GM18519 (cell line): ENCODE data around the gene BLOC1S4.
"Not testable (repeated sequence)": the region's sequence is repeated elsewhere in the genome, so short reads cannot be mapped to it uniquely, and the experiment has no call there.

Experiments
- ATAC-seq: cut with Tn5 transposase; IDR thresholded peaks from one replicate; pipeline ENCODE4 v1.9.1; 2021; ENCODE audit warnings: mild to moderate bottlenecking, moderate library complexity; ENCODE audit not compliant: unreplicated experiment, low FRiP score

The BLOC1S4 gene, protein sequence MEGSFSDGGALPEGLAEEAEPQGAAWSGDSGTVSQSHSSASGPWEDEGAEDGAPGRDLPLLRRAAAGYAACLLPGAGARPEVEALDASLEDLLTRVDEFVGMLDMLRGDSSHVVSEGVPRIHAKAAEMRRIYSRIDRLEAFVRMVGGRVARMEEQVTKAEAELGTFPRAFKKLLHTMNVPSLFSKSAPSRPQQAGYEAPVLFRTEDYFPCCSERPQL

DNA sequence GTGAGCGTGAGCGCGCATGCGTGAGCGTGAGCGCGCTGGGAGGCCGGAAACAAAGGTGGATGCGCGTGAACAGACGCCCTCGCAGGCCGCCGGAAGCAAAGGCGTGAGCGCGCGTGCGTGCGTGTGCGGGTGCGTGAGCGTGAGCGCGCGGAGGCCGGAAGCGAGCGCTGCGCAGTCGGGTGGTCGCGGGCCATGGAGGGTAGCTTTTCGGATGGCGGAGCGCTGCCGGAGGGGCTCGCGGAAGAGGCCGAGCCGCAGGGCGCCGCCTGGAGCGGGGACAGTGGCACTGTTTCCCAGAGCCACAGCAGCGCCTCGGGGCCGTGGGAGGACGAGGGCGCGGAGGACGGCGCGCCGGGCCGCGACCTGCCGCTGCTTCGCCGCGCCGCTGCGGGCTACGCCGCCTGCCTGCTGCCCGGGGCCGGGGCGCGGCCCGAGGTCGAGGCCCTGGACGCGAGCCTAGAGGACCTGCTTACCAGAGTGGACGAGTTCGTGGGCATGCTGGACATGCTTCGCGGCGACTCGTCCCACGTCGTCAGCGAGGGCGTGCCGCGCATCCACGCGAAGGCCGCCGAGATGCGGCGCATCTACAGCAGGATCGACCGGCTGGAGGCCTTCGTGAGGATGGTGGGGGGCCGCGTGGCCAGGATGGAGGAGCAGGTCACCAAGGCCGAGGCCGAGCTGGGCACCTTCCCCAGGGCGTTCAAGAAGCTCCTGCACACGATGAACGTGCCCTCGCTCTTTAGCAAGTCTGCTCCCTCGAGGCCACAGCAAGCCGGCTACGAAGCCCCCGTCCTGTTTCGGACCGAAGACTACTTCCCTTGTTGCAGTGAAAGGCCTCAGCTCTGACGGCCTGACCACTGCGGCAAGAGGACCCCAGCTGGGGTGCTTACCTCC lies at the start of gene BLOC1S4:
Gene BLOC1S4 (plus strand): TSS at position 157 of the 894 bp plus-strand sequence. CDS start 36 bp downstream, at position 193.
- ATAC-seq = peak; percentile 61

DNA sequence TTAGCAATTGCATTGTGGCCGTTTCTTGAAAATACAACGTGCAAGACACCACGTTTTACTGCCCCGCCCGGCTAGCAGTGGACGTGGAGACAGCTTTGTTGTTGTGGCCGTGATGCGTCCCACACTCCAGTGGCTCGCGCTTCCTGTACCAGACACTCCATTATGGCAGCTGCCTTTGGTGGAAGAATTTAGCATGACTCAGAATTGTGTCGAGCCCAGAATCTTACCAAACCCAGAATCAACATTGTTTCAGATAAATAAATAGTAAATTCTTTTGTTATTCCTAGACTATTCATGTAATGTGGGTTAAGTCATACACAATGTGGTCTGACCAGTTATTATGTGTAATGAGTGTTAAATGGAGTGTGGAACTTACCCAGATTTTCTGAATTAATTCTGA lies 47.6 kb upstream of the BLOC1S4 start:
- ATAC-seq = no peak

DNA sequence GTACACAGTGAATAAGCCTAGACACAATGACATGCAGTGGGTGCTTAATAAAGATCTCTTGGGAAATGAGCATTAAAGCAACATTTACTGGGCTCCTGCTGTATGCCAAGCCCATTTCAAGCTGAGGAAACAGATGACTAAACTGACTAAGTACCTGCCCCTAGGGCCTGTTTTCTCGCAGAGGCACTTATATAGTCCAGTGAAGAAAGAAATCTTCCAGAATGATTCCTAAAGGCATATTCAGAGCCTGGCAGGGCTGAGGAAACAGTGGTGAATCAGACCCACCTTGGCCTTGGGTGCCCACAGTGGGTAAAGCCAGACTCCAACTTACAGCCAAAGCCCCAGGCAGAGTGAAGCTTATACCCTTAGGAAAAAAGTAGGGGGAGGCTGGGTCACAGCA lies 44.3 kb upstream of the BLOC1S4 start:
- no peak for ATAC-seq

- ATAC-seq = no peak
Measured at GRCh38 chr4:6672131-6672530, 43.8 kb upstream of the BLOC1S4 start.

- not testable (repeated sequence) for ATAC-seq
Measured at GRCh38 chr4:6672541-6673190, 43.3 kb upstream of the BLOC1S4 start.

- ATAC-seq = not testable (repeated sequence)
Measured at GRCh38 chr4:6673191-6673659, 42.7 kb upstream of the BLOC1S4 start.

- ATAC-seq = peak; percentile 48
Measured at GRCh38 chr4:6673660-6674499, 42.1 kb upstream of the BLOC1S4 start.

- ATAC-seq = peak; percentile 32
Measured at GRCh38 chr4:6674500-6675149, 41.3 kb upstream of the BLOC1S4 start.

DNA sequence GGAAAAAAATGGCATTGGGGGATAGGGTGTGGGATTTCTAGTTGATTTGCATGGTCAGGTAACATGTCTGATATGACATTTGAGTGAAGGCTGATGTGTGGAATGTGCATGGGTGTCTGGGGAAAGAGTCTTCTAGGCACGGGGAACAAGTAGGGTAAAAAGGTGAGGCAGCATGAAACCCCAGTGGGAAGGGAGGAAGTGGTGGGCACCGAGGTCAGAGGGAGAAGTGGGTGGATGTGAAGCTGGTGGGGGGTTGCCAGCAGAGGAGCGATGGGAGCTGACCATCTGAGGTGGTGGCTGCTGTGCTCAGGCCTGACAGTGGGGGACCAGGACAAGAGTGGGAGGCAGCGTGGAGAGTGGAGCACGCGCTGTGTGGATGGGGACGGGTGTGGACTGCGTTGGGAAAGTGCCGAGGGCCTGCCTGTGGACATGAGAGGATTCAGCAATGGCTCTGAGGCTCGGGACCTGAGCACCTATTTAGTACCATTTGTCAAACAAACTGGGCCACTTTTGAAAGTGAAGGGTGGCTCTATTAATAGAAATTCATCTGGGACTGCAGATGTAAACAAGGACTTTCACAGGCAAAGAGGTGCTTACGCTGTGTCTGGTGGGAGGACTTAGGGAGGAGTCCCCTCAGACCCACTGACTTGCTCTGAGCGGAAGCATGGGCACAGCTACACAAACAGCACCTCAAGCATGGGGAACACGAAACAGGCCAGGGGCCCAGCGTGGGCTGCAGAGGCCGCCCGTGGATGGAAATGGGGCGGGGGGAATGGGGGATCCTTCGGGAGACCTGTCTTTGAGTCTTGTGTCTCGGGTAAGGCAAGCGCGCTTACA lies 39.0 kb upstream of the BLOC1S4 start:
- no peak for ATAC-seq

DNA sequence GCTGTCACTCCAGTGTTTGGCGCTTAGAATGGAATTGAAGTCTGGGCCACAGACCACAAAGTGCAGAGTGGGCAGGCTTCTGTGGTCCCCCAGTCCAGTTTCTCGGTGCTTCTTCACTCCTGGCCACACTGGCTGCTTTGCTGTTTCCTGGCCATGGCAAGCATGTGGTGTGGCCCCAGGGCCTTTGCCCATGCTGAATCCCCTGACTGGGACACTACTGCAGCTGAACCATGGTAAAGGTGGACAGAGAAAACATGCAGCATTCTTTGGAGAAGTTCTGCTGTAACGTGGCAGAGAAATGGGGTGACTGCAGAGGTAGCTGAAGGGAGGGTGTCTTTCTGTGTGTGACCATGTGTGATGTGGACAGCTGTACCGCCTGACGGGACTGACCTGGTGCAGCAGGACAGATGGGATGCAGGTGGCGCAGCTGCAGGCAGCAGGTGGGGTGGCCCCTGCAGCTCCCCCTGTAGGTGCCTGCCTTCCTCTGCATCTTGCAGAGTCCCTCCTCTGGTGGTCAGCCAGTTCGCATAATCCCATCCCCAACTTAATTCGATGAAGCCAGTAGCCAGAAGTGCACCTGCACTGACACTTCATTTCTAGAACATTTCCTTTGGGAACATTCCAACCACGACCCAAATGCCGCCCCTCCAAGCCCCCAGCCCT lies 35.5 kb upstream of the BLOC1S4 start:
- ATAC-seq = no peak

DNA sequence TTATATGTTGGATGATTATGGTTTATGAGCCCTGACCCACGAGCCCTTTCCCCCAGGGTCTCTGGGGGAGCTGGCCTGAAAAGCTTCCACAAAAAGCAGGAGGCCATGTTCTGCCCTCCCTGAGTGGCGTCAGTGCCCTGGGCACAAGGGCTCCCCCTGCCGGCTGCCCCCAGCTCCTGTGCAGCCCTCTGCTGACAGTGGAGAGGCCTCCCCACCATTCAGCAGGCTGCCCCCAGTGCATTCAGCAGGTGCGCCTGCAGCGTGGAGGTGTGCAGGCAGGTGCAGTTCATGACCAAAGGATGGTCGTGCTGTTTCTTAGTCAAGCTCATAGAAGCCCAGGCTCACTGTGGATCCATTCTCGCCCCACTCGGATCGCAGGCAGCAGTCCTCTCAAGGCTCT lies 34.8 kb upstream of the BLOC1S4 start:
- no peak for ATAC-seq

GRCh38 chr4:6682862-6683590 lies 32.9 kb upstream of the BLOC1S4 start:
- ATAC-seq = no peak

DNA sequence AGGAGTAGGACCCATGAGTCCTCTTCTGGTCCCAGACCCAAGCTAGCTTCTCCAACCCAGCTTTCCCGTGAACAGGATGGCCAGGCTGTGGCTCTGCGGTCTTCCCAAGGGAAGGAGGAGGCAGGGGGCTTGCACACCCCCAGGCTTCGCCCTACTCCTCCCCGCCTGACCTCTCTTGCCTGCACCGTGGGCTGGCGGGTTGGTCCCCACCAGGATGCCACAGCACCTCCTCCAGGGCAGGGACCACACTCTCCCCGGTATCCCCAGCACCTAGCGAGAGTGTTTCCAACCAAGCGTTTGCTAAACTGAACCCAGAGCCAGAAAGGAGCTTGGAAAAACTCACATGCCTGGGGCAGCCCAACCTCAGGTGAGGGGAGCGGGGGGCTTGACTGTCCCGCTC lies 31.3 kb upstream of the BLOC1S4 start:
- no peak for ATAC-seq

GRCh38 chr4:6686104-6686787 lies 29.7 kb upstream of the BLOC1S4 start:
- no peak for ATAC-seq

DNA sequence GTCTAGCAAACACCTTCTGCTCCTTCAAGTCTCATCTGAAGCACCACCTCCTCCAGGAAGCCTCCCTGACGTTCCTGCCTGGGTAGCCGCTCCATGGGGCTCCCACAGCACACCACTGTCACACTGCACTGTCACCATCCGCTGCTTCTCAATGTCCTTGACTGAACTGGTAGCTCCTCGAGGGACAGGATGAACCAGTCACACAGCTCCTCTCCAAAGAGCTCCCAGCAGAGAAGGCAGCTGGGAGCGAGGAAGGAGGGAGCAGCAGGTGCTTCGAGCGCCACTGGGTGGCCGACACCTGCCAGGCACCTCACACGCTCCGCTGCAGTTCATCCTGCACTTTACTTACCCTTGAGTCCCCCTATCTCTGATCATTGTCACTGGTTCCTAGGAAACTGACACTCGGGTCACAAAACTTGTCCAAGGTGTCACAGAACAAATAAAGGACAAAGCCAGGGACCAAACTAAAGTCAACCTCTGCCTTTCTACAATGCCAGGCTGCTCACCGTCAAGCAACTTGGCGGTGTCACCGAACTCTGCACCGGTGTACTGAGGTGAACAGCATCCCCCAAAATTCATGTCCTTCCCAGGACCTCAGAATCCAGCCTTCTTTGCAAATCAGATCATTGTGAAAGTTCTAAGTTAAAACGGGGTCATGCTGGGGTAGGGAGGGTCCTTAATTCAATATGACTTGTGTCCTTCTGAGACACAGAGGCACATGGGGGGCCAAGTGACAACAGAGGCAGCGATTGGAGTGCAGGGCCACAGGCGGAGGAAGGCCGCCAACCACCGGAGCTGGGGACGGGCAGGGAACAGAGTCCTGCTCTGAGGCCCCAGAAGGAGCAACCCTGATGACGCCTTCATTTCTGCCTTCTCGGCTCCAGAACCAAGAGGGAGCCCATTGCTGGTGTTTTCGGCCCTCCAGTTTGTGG lies 27.8 kb upstream of the BLOC1S4 start:
- ATAC-seq = no peak

DNA sequence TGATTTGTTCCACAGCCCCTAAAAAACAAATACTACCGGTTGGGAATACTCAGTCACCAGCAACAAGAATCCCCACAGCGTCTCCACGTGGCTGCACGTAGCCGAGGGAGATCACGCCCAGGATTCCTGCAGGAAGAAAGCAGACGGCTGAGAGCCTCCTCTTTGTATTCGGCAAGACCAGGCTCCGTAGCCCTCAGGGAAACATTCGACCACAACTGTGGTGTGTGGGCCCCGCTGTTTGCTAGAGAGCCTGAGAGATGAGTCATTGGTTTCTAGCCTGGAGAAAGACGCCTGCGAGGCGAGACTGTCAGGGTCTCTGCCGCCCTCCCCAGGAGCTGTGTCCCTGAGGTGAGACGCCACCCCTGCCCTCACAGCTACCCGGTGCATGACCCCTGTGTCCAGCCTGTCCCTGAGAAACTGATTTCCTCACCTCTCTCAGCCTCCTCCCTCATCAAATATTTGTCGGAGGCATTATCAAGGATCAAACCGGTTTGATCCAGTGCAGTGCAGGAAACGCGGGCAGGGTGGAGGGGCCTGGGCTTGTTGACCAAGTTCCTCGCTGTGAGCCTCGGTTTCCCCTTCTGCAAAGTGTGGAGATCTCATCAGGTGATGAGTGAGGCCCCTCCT lies 27.0 kb upstream of the BLOC1S4 start:
- ATAC-seq = no peak
